ENCODE measurements around the gene MAGI1.

- no peak for TF ChIP-seq CTCF (IDR thresholded peaks at IDR 0.05; ENCODE audit: insufficient read depth, low read length, poor library complexity, severe bottlenecking)
- no peak for TF ChIP-seq EZH2phosphoT487 (conservative IDR thresholded peaks at IDR 0.05; ENCODE audit: low read length)
Measured at GRCh38 chr3:65438612-65439011, 600.1 kb downstream of the MAGI1 start.
